HUES48 (cell line): ENCODE data around the gene ADIRF.
"Not testable (repeated sequence)": the region's sequence is repeated elsewhere in the genome, so short reads cannot be mapped to it uniquely, and the experiment has no call there.

Source experiments
- H3K27ac ChIP-seq: one replicate; pipeline ENCODE4 v1.7.0; 2013; ENCODE audit warnings: low read depth, low read length, inconsistent platforms
- H3K27me3 ChIP-seq: 2 replicates; pipeline ENCODE4 v1.6.1; 2013; ENCODE audit warnings: mild to moderate bottlenecking, low read length; ENCODE audit not compliant: control insufficient read depth, insufficient read depth
- H3K36me3 ChIP-seq: 2 replicates; pipeline ENCODE4 v1.6.1; 2013; ENCODE audit warnings: low read length; ENCODE audit not compliant: control insufficient read depth, insufficient read depth
- H3K4me1 ChIP-seq: 2 replicates; pipeline ENCODE4 v1.6.1; 2013; ENCODE audit warnings: mild to moderate bottlenecking, low read length; ENCODE audit not compliant: control insufficient read depth, insufficient read depth
- H3K4me3 ChIP-seq: 2 replicates; pipeline ENCODE4 v1.5.1; 2013; ENCODE audit warnings: mild to moderate bottlenecking, low read depth, low read length
- H3K9ac ChIP-seq: 2 replicates; pipeline ENCODE4 v1.6.1; 2013; ENCODE audit warnings: mild to moderate bottlenecking, low read depth, low read length, moderate library complexity
- H3K9me3 ChIP-seq: 2 replicates; pipeline ENCODE4 v1.6.1; 2013; ENCODE audit warnings: low read length; ENCODE audit not compliant: control insufficient read depth, insufficient read depth

ADIRF gene

GRCh38 chr10:87019066-87019465 lies 50.8 kb downstream of the ADIRF start:
- not testable (repeated sequence) for H3K4me3 ChIP-seq, H3K9me3 ChIP-seq, H3K27ac ChIP-seq, H3K4me1 ChIP-seq, H3K36me3 ChIP-seq, H3K27me3 ChIP-seq, H3K9ac ChIP-seq

- H3K27me3 ChIP-seq, H3K9ac ChIP-seq, H3K27ac ChIP-seq, H3K36me3 ChIP-seq, H3K9me3 ChIP-seq, H3K4me1 ChIP-seq, H3K4me3 ChIP-seq: not testable (repeated sequence)
These were observed 51.2 kb downstream of the ADIRF start for GRCh38 chr10:87019504-87019903.

GRCh38 chr10:87020056-87020455 lies 51.8 kb downstream of the ADIRF start, which contains the start of gene FAM25A:
FAM25A (plus strand) TSS chr10:87020294; CDS start chr10:87020325, 31 bp downstream.
- H3K4me3 ChIP-seq, H3K36me3 ChIP-seq, H3K9ac ChIP-seq, H3K9me3 ChIP-seq, H3K4me1 ChIP-seq, H3K27me3 ChIP-seq, H3K27ac ChIP-seq: not testable (repeated sequence)
